Measurements from ENCODE around the gene STARD10.

DNA sequence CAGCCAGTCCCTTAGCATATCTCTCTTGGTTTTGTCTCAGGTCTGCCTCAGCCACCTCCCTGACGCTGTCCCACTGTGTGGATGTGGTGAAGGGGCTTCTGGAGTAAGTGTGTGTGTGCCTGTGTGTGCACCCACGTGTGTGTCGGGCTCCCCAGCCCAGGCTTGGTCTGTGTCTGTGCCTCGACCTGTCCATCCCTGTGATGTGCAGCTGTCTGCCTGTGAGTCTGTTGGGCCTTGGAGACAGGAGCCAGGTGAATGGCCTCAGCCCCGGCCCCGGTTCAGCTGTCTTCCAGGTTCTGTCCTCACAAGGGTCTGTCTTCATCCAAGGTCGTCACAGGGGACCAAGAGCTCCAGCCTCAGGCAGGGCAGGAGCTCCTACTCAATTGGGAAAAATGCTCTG lies 30.2 kb upstream of the STARD10 start:
- no peak for TF ChIP-seq CEBPB (IDR thresholded peaks at IDR 0.05)
- no peak for TF ChIP-seq TFCP2L1 (CRISPR knock-in tag; IDR thresholded peaks at IDR 0.05)
- TF ChIP-seq, protein P1, sequence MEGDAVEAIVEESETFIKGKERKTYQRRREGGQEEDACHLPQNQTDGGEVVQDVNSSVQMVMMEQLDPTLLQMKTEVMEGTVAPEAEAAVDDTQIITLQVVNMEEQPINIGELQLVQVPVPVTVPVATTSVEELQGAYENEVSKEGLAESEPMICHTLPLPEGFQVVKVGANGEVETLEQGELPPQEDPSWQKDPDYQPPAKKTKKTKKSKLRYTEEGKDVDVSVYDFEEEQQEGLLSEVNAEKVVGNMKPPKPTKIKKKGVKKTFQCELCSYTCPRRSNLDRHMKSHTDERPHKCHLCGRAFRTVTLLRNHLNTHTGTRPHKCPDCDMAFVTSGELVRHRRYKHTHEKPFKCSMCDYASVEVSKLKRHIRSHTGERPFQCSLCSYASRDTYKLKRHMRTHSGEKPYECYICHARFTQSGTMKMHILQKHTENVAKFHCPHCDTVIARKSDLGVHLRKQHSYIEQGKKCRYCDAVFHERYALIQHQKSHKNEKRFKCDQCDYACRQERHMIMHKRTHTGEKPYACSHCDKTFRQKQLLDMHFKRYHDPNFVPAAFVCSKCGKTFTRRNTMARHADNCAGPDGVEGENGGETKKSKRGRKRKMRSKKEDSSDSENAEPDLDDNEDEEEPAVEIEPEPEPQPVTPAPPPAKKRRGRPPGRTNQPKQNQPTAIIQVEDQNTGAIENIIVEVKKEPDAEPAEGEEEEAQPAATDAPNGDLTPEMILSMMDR (IDR thresholded peaks at IDR 0.05), result no peak
- no peak for TF ChIP-seq MAFK (IDR thresholded peaks at IDR 0.05; ENCODE audit: partially characterized antibody)
- no peak for TF ChIP-seq RCOR1 (IDR thresholded peaks at IDR 0.05; ENCODE audit: low read depth, low read length)
- no peak for TF ChIP-seq EP300 (IDR thresholded peaks at IDR 0.05)
- no peak for TF ChIP-seq POLR2A (IDR thresholded peaks at IDR 0.05; ENCODE audit: low read length)
- no peak for TF ChIP-seq JUN (IDR thresholded peaks at IDR 0.05)
- TF ChIP-seq HEYL (CRISPR knock-in tag; IDR thresholded peaks at IDR 0.05), result no peak
- no peak for TF ChIP-seq KDM5A (IDR thresholded peaks at IDR 0.05)
- no peak for TF ChIP-seq POLR2AphosphoS2 (conservative IDR thresholded peaks at IDR 0.05; ENCODE audit: low read length)
- no peak for TF ChIP-seq RAD21 (conservative IDR thresholded peaks at IDR 0.05 in 1 of 2, IDR thresholded peaks at IDR 0.05 in 1 of 2)
- TF ChIP-seq, protein P2, sequence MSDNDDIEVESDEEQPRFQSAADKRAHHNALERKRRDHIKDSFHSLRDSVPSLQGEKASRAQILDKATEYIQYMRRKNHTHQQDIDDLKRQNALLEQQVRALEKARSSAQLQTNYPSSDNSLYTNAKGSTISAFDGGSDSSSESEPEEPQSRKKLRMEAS (IDR thresholded peaks at IDR 0.05), result no peak
- TF ChIP-seq, protein P3, sequence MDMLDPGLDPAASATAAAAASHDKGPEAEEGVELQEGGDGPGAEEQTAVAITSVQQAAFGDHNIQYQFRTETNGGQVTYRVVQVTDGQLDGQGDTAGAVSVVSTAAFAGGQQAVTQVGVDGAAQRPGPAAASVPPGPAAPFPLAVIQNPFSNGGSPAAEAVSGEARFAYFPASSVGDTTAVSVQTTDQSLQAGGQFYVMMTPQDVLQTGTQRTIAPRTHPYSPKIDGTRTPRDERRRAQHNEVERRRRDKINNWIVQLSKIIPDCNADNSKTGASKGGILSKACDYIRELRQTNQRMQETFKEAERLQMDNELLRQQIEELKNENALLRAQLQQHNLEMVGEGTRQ (IDR thresholded peaks at IDR 0.05), result no peak
